IMR-90 (cell line): Measurements from ENCODE around the gene SOX30. TPM values are rescaled to one million over a fixed set of nuclear protein-coding genes. Genes with fewer than 3 reads are reported as not detected.
A peak's percentile ranks its signal among the peaks of the same experiment; 100 is the strongest.

ENCODE experiments used
- ATAC-seq: fragments of 200-7000 bp; cut with Tn5 transposase; 2 replicates; pipeline ENCODE4 v1.9.1; 2020; ENCODE audit warnings: low read depth, mild to moderate bottlenecking, moderate library complexity
- BruUV-seq: library from RNA; stranded (reverse); fragments of 400-500 nt; replicated peaks from 2 replicates; lab custom pipeline; 2021; lab: Mats Ljungman, UMichigan
- CTCF ChIA-PET: fragments of 300-600 bp; formaldehyde crosslinking; extraction: SDS; loops from one replicate; lab custom pipeline; 2021; ENCODE audit warnings: antibody characterized with exemption; lab: Yijun Ruan, JAX
- POLR2A ChIA-PET: fragments of 300-600 bp; sonication (Branson Sonifier 250); formaldehyde crosslinking; loops from one replicate; lab custom pipeline; 2022; ENCODE audit warnings: antibody characterized with exemption; ENCODE audit not compliant: unreplicated experiment; lab: Charles Lee
- DNase-seq: peaks from one replicate; pipeline ENCODE4 v3.0.0; 2013
- H2AFZ ChIP-seq: replicated peaks from 2 replicates; pipeline ENCODE3; 2013; ENCODE audit warnings: low read length, mild to moderate bottlenecking; ENCODE audit not compliant: poor library complexity
- H2AK5ac ChIP-seq: 2 replicates; pipeline ENCODE4 v1.6.1; 2013; ENCODE audit warnings: low read depth, low read length, inconsistent platforms
- H2AK9ac ChIP-seq: replicated peaks from 2 replicates; pipeline ENCODE3; 2013; ENCODE audit warnings: mild to moderate bottlenecking, low read depth, low read length, moderate library complexity; ENCODE audit not compliant: poor library complexity
- H2BK120ac ChIP-seq: 2 replicates; pipeline ENCODE4 v1.6.1; 2013; ENCODE audit warnings: low read depth, low read length, inconsistent platforms
- H2BK15ac ChIP-seq: 3 replicates; pipeline ENCODE4 v1.6.1; 2013; ENCODE audit warnings: low read depth, low read length, inconsistent platforms
- H2BK20ac ChIP-seq: 2 replicates; pipeline ENCODE4 v1.6.1; 2013; ENCODE audit warnings: low read depth, mild to moderate bottlenecking, inconsistent platforms, low read length, moderate library complexity
- H2BK5ac ChIP-seq: 2 replicates; pipeline ENCODE4 v1.6.1; 2013; ENCODE audit warnings: mild to moderate bottlenecking, low read depth, low read length, inconsistent platforms; ENCODE audit not compliant: poor library complexity, severe bottlenecking
- H3K14ac ChIP-seq: replicated peaks from 2 replicates; pipeline ENCODE4 v1.6.1; 2013; ENCODE audit warnings: low read depth, low read length, inconsistent platforms
- H3K18ac ChIP-seq: 2 replicates; pipeline ENCODE4 v1.6.1; 2013; ENCODE audit warnings: low read depth, low read length, control low read depth
- H3K23ac ChIP-seq: 2 replicates; pipeline ENCODE4 v1.6.1; 2013; ENCODE audit warnings: low read depth, low read length, inconsistent platforms
- H3K27ac ChIP-seq: 2 replicates; pipeline ENCODE4 v1.5.1; 2013; ENCODE audit warnings: mild to moderate bottlenecking, control low read depth, low read length; ENCODE audit not compliant: insufficient read depth
- H3K27me3 ChIP-seq: 2 replicates; pipeline ENCODE4 v1.6.1; 2013; ENCODE audit warnings: low read length; ENCODE audit not compliant: control insufficient read depth, insufficient read depth
- H3K36me3 ChIP-seq: 2 replicates; pipeline ENCODE4 v1.6.1; 2013; ENCODE audit warnings: low read length, mixed read lengths; ENCODE audit not compliant: control insufficient read depth, insufficient read depth
- H3K4ac ChIP-seq: 2 replicates; pipeline ENCODE4 v1.6.1; 2013; ENCODE audit warnings: low read depth, low read length, inconsistent platforms
- H3K4me1 ChIP-seq: 2 replicates; pipeline ENCODE4 v1.6.1; 2013; ENCODE audit warnings: low read length, mixed read lengths; ENCODE audit not compliant: control insufficient read depth, insufficient read depth
- H3K4me2 ChIP-seq: 2 replicates; pipeline ENCODE4 v1.6.1; 2013; ENCODE audit warnings: low read depth, mild to moderate bottlenecking, control low read depth, low read length, moderate library complexity
- H3K4me3 ChIP-seq: 2 replicates; pipeline ENCODE4 v1.5.1; 2013; ENCODE audit warnings: low read depth, mild to moderate bottlenecking, control low read depth, low read length, moderate library complexity; ENCODE audit not compliant: insufficient read depth
- H3K56ac ChIP-seq: 2 replicates; pipeline ENCODE4 v1.6.1; 2013; ENCODE audit warnings: low read length, inconsistent platforms; ENCODE audit not compliant: insufficient read depth; ENCODE audit errors: extremely low read depth
- H3K79me1 ChIP-seq, 2 experiments: 2 replicates each; pipeline ENCODE4 v1.6.1; 2013; ENCODE audit warnings: low read length in 2 of 2, inconsistent platforms in 1 of 2, low read depth in 1 of 2
- H3K9ac ChIP-seq: 2 replicates; pipeline ENCODE4 v1.6.1; 2013; ENCODE audit warnings: low read depth, low read length, control low read depth
- H3K9me1 ChIP-seq: 2 replicates; pipeline ENCODE4 v1.6.1; 2013; ENCODE audit warnings: low read length, inconsistent platforms; ENCODE audit not compliant: insufficient read depth
- H3K9me3 ChIP-seq: 2 replicates; pipeline ENCODE4 v1.6.1; 2013; ENCODE audit warnings: low read length; ENCODE audit not compliant: control insufficient read depth, insufficient read depth
- H4K20me1 ChIP-seq: 2 replicates; pipeline ENCODE4 v1.6.1; 2013; ENCODE audit warnings: low read length, inconsistent platforms; ENCODE audit not compliant: insufficient read depth
- H4K5ac ChIP-seq: 2 replicates; pipeline ENCODE4 v1.6.1; 2013; ENCODE audit warnings: mild to moderate bottlenecking, low read depth, low read length, control low read depth
- H4K8ac ChIP-seq, 2 experiments: 2 replicates each; pipeline ENCODE4 v1.6.1; 2013; ENCODE audit warnings: low read depth in 2 of 2, low read length in 2 of 2, control low read depth in 1 of 2, inconsistent platforms in 1 of 2
- H4K91ac ChIP-seq: 2 replicates; pipeline ENCODE4 v1.6.1; 2013; ENCODE audit warnings: low read depth, low read length, inconsistent platforms; ENCODE audit not compliant: insufficient read depth
- CEBPB ChIP-seq: IDR thresholded peaks from 2 replicates; pipeline ENCODE4 v1.6.1; 2012; ENCODE audit warnings: low read depth, low read length, improper control_type of control experiment
- FOS ChIP-seq: fragments of 150-350 bp; IDR thresholded peaks from 2 replicates; pipeline ENCODE4 v1.6.1; 2016; ENCODE audit warnings: low read depth, low read length
- POLR2A ChIP-seq: IDR thresholded peaks from 2 replicates; pipeline ENCODE4 v1.6.1; 2012; ENCODE audit warnings: mild to moderate bottlenecking, low read depth, low read length
- WGBS, 2 experiments: methylation state at CpG; one replicate each; pipeline versions ENCODE4 v1.1.5 to v1.1.7; 2013; ENCODE audit warnings: missing lambda C conversion rate in 2 of 2; ENCODE audit not compliant: insufficient read length in 1 of 2; ENCODE audit errors: extremely low coverage in 2 of 2; 5-methylcytosine and 5-hydroxymethylcytosine counted together
- dilution Hi-C: fragments of 300-500 bp; cut with HindIII; formaldehyde crosslinking; loops from one replicate; pipeline ENCODE4 v1.14.3; 2018; ENCODE audit warnings: low sequenced_read_pairs; ENCODE audit not compliant: unreplicated experiment
- in situ Hi-C: fragments of 300-500 bp; cut with MboI; formaldehyde crosslinking; loops from 3 replicates; pipeline ENCODE4 v1.14.3; 2019; ENCODE audit warnings: low sequenced_read_pairs, inconsistent platforms, mixed read lengths
- intact Hi-C: fragments of 100-400 bp; cut with micrococcal nuclease; formaldehyde crosslinking; loops from 2 replicates; pipeline ENCODE4 v1.10.0; 2022
- polyA plus RNA-seq, 3 experiments: library from polyadenylated mRNA; depleted of rRNA; stranded (reverse); fragments of >200 nt; gene quantifications; 2 replicates each; pipeline ENCODE4 v1.2.3, GENCODE V29; 2012; ENCODE audit warnings: low replicate concordance in 1 of 3
- total RNA-seq: library from RNA; depleted of rRNA; stranded (reverse); fragments of >200 nt; gene quantifications from 2 replicates; pipeline ENCODE4 v1.2.3, GENCODE V29; 2012
- TF ChIP-seq, protein P1 (sequence below): conservative IDR thresholded peaks from 2 replicates; pipeline ENCODE4 v1.5.1; 2012; ENCODE audit warnings: mild to moderate bottlenecking, low read depth, low read length, improper control_type of control experiment

SOX30 gene
- total and polyA plus RNA-seq, 2 of the 4 experiments (the other 2 are of a cell fraction): not detected

DNA sequence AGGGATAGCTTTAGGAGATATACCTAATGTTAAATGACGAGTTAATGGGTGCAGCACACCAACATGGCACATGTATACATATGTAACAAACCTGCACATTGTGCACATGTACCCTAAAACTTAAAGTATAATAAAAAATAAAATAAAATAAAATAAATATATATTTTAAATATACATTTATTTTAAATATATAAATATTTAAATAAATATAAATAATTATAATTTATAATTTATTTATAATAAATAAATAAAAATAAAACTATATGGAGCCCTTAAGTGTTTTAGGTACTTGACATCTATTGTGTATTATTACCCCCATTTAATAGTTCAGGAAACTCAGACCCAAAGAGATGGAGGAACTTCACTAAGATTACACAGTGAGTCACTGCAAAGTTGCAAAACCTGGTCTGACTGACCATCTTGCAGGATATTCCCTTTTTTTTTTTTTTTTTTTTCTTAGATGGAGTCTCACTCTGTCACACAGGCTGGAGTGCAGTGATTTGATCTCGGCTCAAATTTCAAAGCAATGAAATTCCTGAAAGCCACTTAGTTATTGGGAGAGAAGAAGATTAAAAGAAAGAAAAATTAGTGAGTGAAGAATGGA lies 13.3 kb upstream of the SOX30 start:
- Histone ChIP-seq H3K4me3 (no peak overlapping the region), H3K27me3 (peaks cover 3% of the 10 kb centered on the region; the same call in 1 of the 2 replicates), H2AK9ac (no peak overlapping the region), H3K9ac (no peak overlapping the region), H3K36me3 (no peaks in the 10 kb centered on the region), H3K27ac (no peak overlapping the region), H4K91ac (no peak overlapping the region), H4K8ac (no peak overlapping the region), H2BK5ac (no peak overlapping the region), H4K20me1 (no peaks in the 10 kb centered on the region), H3K4ac (no peak overlapping the region), H2BK20ac (no peak overlapping the region), H3K9me1 (no peaks in the 10 kb centered on the region), H3K9me3 (no peaks in the 10 kb centered on the region), H3K79me1 (no peaks in the 10 kb centered on the region), H3K56ac (no peak overlapping the region), H2AK5ac (no peak overlapping the region), H2BK120ac (no peak overlapping the region), H3K23ac (no peak overlapping the region), H3K14ac (no peak overlapping the region), H3K4me1 (no peaks in the 10 kb centered on the region; the same call in 1 of the 2 replicates), H4K5ac (no peak overlapping the region), H2BK15ac (no peak overlapping the region), H2AFZ (no peak overlapping the region), H3K18ac (no peak overlapping the region), H3K4me2 (no peak overlapping the region)
- BruUV-seq: no TSS peak
- TF ChIP-seq POLR2A (no peak), FOS (peak; percentile 78; the same call in 1 of the 2 replicates), CEBPB (peak; percentile 96)
- TF ChIP-seq, protein P1, sequence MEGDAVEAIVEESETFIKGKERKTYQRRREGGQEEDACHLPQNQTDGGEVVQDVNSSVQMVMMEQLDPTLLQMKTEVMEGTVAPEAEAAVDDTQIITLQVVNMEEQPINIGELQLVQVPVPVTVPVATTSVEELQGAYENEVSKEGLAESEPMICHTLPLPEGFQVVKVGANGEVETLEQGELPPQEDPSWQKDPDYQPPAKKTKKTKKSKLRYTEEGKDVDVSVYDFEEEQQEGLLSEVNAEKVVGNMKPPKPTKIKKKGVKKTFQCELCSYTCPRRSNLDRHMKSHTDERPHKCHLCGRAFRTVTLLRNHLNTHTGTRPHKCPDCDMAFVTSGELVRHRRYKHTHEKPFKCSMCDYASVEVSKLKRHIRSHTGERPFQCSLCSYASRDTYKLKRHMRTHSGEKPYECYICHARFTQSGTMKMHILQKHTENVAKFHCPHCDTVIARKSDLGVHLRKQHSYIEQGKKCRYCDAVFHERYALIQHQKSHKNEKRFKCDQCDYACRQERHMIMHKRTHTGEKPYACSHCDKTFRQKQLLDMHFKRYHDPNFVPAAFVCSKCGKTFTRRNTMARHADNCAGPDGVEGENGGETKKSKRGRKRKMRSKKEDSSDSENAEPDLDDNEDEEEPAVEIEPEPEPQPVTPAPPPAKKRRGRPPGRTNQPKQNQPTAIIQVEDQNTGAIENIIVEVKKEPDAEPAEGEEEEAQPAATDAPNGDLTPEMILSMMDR: no peak
- ChIA-PET CTCF (no interaction called here), POLR2A (no interaction called here)
- intact Hi-C loops (loop anchor here (5.0 kb wide), 1 partner anchor 88 kb away; the partner anchor contains the start of gene ADAM19), in situ Hi-C loops (no loop called here), dilution Hi-C loops (no loop called here)
- DNase-seq: peak; percentile 89
- WGBS, 2 experiments: 67% methylated on average over 1 of the region's 2 CpGs; no CpG with 5 or more reads in 1 of the 2 experiments
- peak; percentile 80 for ATAC-seq
